Chondrocyte (in vitro differentiated cells): Measurements from ENCODE around the gene TFPI. TPM values are rescaled to one million over a fixed set of nuclear protein-coding genes. Genes with fewer than 3 reads are reported as not detected.

Source experiments
- DNase-seq: peaks from one replicate; pipeline ENCODE4 v3.0.0; 2021; ENCODE audit warnings: mixed read lengths, low spot score
- H3K27ac Mint-ChIP-seq: one replicate; pipeline ENCODE4 v1.8.0; 2021; ENCODE audit warnings: mild to moderate bottlenecking, moderate library complexity, mixed read lengths; ENCODE audit not compliant: unreplicated experiment
- H3K27me3 Mint-ChIP-seq: 2 replicates; pipeline ENCODE4 v1.8.0; 2021; ENCODE audit warnings: low read depth, mixed read lengths
- H3K36me3 Mint-ChIP-seq: 2 replicates; pipeline ENCODE4 v1.8.0; 2021; ENCODE audit warnings: low read depth, mixed read lengths
- H3K4me1 Mint-ChIP-seq: 2 replicates; pipeline ENCODE4 v1.8.0; 2021; ENCODE audit warnings: low read depth, mild to moderate bottlenecking, mixed read lengths
- H3K4me3 Mint-ChIP-seq: one replicate; pipeline ENCODE4 v1.8.0; 2021; ENCODE audit warnings: mild to moderate bottlenecking, moderate library complexity, mixed read lengths; ENCODE audit not compliant: unreplicated experiment
- H3K9me3 Mint-ChIP-seq: 2 replicates; pipeline ENCODE4 v1.8.0; 2021; ENCODE audit warnings: low read depth, mixed read lengths
- total RNA-seq: library from RNA; stranded (reverse); gene quantifications from 3 replicates; pipeline ENCODE4 v1.2.1, GENCODE V29; 2021
- TF ChIP-seq, protein P1 (sequence below): fragments of 200-600 bp; sonication (generic); IDR thresholded peaks from 2 replicates; pipeline ENCODE4 v1.5.0; 2021; ENCODE audit warnings: antibody characterized with exemption, mild to moderate bottlenecking, moderate library complexity

TFPI gene
- total RNA-seq, 1 donor from 2014 or later = 161 TPM

DNA sequence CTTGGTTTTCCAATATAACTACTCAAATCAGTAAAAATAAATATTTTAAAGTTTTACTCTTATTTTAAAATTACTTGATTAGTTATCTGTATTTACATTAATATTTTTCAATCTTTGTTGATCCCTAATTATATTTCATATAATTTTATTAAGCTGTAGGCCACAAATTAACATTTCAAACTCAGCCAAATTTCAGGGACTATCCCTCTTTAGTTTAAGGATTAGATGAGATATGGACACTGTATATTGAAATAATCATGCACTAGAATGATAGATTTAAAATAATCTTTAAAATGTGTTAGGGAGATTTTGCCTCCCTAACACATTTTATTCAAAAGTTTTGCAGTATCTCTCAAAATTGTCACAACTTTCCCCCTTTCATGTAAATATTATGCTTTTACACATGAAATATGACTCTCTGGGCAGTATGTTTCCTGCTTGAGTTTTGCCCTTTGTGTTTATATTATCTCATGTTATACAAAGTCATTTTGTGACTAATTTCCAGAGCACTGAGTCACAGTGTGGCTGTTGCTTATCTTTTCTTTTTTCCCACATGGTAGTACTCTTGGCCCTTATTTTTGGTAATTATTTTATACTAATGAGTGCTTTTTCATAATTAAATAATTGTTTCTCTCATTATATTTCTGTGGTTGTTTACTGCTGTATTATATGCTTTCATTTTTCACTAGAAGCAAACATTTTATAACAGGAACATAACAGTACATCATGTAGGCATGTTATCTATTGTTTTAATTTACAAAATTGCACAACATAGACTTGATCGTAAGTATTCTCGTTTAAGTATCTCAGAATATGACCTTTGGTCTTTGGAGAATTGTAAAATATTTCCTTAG is 1.2 kb downstream of the TFPI start:
- Mint-ChIP-seq H3K27me3 (no peaks in the 10 kb centered on the region), H3K9me3 (no peaks in the 10 kb centered on the region), H3K36me3 (peaks cover 4% of the 10 kb centered on the region), H3K27ac (peak overlapping the region; percentile 97), H3K4me1 (peaks cover 54% of the 10 kb centered on the region), H3K4me3 (peak overlapping the region; percentile 86)
- DNase-seq = no peak
- TF ChIP-seq, protein P1, sequence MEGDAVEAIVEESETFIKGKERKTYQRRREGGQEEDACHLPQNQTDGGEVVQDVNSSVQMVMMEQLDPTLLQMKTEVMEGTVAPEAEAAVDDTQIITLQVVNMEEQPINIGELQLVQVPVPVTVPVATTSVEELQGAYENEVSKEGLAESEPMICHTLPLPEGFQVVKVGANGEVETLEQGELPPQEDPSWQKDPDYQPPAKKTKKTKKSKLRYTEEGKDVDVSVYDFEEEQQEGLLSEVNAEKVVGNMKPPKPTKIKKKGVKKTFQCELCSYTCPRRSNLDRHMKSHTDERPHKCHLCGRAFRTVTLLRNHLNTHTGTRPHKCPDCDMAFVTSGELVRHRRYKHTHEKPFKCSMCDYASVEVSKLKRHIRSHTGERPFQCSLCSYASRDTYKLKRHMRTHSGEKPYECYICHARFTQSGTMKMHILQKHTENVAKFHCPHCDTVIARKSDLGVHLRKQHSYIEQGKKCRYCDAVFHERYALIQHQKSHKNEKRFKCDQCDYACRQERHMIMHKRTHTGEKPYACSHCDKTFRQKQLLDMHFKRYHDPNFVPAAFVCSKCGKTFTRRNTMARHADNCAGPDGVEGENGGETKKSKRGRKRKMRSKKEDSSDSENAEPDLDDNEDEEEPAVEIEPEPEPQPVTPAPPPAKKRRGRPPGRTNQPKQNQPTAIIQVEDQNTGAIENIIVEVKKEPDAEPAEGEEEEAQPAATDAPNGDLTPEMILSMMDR = no peak

DNA sequence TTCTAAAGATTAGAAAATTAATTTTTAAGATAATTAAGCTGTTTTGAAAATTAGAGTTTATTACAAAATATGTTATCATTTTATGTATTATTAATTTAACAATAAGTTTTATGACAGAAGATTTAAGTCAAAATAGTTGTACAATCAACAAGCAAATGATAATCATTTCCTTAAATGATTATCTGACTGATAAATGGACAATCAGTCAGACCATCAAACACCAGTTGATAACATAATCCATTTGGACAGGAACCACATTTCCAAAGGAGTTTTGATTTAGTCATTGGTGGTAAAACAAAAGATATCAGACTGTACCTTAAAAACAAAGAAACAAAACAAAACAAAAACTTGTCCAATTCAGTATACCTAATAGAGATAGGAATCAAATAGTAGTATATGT is 1.9 kb downstream of the TFPI start:
- Mint-ChIP-seq H3K9me3 (no peaks in the 10 kb centered on the region), H3K27me3 (no peaks in the 10 kb centered on the region), H3K4me3 (peak overlapping the region; percentile 69), H3K27ac (peak overlapping the region; percentile 76), H3K36me3 (peaks cover 4% of the 10 kb centered on the region), H3K4me1 (peaks cover 60% of the 10 kb centered on the region)
- TF ChIP-seq, protein P1 = no peak
- no peak for DNase-seq

DNA sequence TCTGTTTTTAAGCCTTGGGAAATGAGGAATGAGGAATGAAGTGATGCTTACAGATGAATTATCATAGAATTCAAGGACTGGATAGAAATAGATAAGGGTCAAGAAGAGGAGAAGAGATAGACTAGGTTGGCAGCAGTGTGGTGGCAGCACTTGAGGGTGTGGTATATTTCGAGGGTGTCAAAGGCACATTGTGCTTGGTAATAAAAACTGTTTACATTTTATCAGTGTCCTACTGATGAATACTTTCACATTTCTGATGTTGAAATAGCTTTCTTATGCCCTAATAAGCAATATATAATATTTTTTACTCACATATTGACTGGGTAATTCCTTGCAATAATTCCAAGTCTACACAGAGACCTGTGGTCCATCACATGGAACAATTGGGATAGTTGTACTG is 3.4 kb downstream of the TFPI start:
- no peak for DNase-seq
- H3K27ac Mint-ChIP-seq = peak overlapping the region; percentile 75
- H3K36me3 Mint-ChIP-seq = peaks cover 4% of the 10 kb centered on the region
- peaks cover 75% of the 10 kb centered on the region for H3K4me1 Mint-ChIP-seq
- TF ChIP-seq, protein P1 = no peak
- no peaks in the 10 kb centered on the region for H3K27me3 Mint-ChIP-seq
- peak overlapping the region; percentile 55 for H3K4me3 Mint-ChIP-seq
- H3K9me3 Mint-ChIP-seq = no peaks in the 10 kb centered on the region

DNA sequence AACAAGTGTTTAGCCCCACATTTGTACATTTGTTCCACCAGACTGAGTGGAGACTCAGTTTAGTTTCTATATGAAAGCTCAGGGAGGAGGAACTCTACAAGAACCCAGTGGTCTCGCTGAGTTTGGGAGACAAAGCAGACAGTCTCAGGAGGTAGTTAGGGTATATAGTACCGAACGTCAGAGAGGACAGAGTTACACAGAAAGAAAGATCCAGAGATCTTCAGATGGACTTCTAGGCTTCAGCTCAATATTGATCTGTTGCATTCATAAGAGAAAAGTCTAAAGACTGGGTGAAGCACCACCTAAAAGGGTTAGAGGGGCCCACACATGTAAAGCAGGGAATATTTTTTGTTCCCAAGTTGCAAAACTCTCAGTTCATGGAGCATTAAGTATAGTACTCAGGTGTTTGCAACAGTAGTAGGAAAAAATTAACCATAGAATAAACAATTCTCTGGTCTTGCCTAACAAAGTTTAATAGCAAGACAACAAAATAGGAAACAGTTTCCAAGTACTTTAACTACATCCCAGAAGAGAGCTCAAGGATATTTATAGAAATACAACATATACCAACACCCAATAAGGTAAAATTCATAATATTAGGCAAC is 4.2 kb downstream of the TFPI start:
- Mint-ChIP-seq H3K4me1 (peaks cover 77% of the 10 kb centered on the region), H3K27ac (peak overlapping the region; percentile 81)
- DNase-seq = no peak

DNA sequence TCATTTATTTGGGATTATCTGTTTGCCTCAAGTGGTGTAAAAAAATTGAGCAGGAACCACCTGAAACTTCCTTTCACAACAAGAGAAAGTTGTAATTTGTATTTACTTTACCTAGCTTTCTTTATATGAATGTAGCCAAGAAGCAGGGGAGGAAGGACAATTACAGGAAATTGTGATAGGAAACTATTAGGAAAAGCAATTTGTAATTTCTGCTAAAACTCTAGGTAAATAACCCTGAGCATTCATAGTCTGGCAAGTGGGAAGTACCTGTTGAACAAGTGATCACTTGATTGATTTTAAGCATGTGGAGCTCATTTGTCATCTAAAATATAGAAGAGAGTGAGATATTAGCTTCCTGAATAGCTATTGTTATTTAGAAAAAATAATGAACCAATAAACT is 5.0 kb downstream of the TFPI start:
- DNase-seq = no peak
- peaks cover 5% of the 10 kb centered on the region for H3K36me3 Mint-ChIP-seq
- peaks cover 77% of the 10 kb centered on the region for H3K4me1 Mint-ChIP-seq
- TF ChIP-seq, protein P1 = no peak
- peak overlapping the region; percentile 87 for H3K27ac Mint-ChIP-seq
- no peaks in the 10 kb centered on the region for H3K27me3 Mint-ChIP-seq
- no peaks in the 10 kb centered on the region for H3K9me3 Mint-ChIP-seq
- H3K4me3 Mint-ChIP-seq = peak overlapping the region; percentile 4

More for the DNA sequence above, 4.2 kb downstream of the TFPI start:
- no peaks in the 10 kb centered on the region for H3K9me3 Mint-ChIP-seq
- H3K36me3 Mint-ChIP-seq = peaks cover 4% of the 10 kb centered on the region
- TF ChIP-seq, protein P1 = no peak
- H3K27me3 Mint-ChIP-seq = no peaks in the 10 kb centered on the region
- H3K4me3 Mint-ChIP-seq = peak overlapping the region; percentile 55
